Lower lobe of right lung (tissue), 2 donors: ENCODE measurements around the gene PRKAR1B. TPM values are rescaled to one million over a fixed set of nuclear protein-coding genes. Genes with fewer than 3 reads are reported as not detected.

Experiments
- ATAC-seq, 2 donors: fragments of 200-7000 bp; cut with Tn5 transposase; one replicate each; pipeline ENCODE4 v1.9.1; 2020 to 2022; ENCODE audit warnings: mild to moderate bottlenecking in 2 of 2, moderate library complexity in 2 of 2
- DNase-seq: peaks from one replicate; pipeline ENCODE4 v3.0.0-alpha.2; 2020
- H3K27ac ChIP-seq: fragments of 200-600 bp; one replicate; pipeline ENCODE4 v1.8.0; 2022
- H3K27me3 ChIP-seq: fragments of 200-600 bp; one replicate; pipeline ENCODE4 v1.8.0; 2022; ENCODE audit warnings: low read depth
- H3K36me3 ChIP-seq: fragments of 200-600 bp; one replicate; pipeline ENCODE4 v1.8.0; 2022; ENCODE audit warnings: mild to moderate bottlenecking
- H3K4me1 ChIP-seq: fragments of 200-600 bp; one replicate; pipeline ENCODE4 v1.8.0; 2022
- H3K4me3 ChIP-seq: fragments of 200-600 bp; one replicate; pipeline ENCODE4 v1.8.0; 2022; ENCODE audit warnings: mild to moderate bottlenecking
- H3K9me3 ChIP-seq: fragments of 200-600 bp; one replicate; pipeline ENCODE4 v1.8.0; 2022
- CTCF ChIP-seq: fragments of 200-600 bp; IDR thresholded peaks from one replicate; pipeline ENCODE4 v1.8.0; 2022; ENCODE audit warnings: antibody characterized with exemption, mild to moderate bottlenecking
- intact Hi-C: fragments of 100-400 bp; cut with DNase I; formaldehyde crosslinking; loops from one replicate; pipeline ENCODE4 v1.11.0; 2022
- total RNA-seq: library from RNA; stranded (reverse); fragmentation: NEBNext Ultra II Directional; extraction: Animal tissue kit (Norgen Biotek cat#: 25700); gene quantifications from one replicate; pipeline ENCODE4 v1.2.1, GENCODE V29; 2021
- donor health status: DM: no; HTN: yes; CAD: no; lungs with severe emphysema.

The PRKAR1B gene
- total RNA-seq, 1 donor from 2014 or later = 16.8 TPM

GRCh38 chr7:559396-559705 is 167.7 kb downstream of the PRKAR1B start:
- ATAC-seq (no peak), DNase-seq (no peak)
- no peak overlapping the region for H3K4me3 ChIP-seq
- H3K4me1 ChIP-seq = no peaks in the 10 kb centered on the region
- intact Hi-C loops = no loop called here
- no peaks in the 10 kb centered on the region for H3K27me3 ChIP-seq
- no peaks in the 10 kb centered on the region for H3K36me3 ChIP-seq
- no peaks in the 10 kb centered on the region for H3K9me3 ChIP-seq
- H3K27ac ChIP-seq = no peak overlapping the region
- TF ChIP-seq CTCF = no peak

DNA sequence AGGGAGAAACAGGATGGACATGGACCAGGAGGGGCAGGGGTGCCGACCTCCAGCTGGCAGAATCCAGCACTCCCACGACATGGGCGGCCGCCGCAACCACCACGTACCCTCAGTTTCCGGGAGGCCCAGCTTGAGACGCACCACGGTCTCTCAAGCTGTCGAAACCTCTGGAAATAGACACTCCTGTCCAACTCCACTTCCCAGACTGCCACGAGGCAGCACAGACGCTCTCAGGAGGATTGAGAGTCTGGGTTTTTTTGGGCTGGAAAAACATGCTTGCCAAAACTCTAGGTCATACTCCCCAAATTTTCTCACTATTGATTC is 169.6 kb downstream of the PRKAR1B start:
- DNase-seq = no peak
- Histone ChIP-seq H3K36me3 (no peaks in the 10 kb centered on the region), H3K4me1 (no peaks in the 10 kb centered on the region), H3K27ac (no peak overlapping the region), H3K4me3 (no peak overlapping the region), H3K27me3 (no peaks in the 10 kb centered on the region), H3K9me3 (no peaks in the 10 kb centered on the region)
- ATAC-seq = no peak
- intact Hi-C loops = no loop called here
- TF ChIP-seq CTCF = no peak

GRCh38 chr7:556837-557557 is 170.1 kb downstream of the PRKAR1B start:
- Histone ChIP-seq H3K36me3 (no peaks in the 10 kb centered on the region), H3K4me1 (no peaks in the 10 kb centered on the region), H3K9me3 (no peaks in the 10 kb centered on the region), H3K27me3 (no peaks in the 10 kb centered on the region), H3K4me3 (no peak overlapping the region), H3K27ac (no peak overlapping the region)
- intact Hi-C loops = no loop called here
- ATAC-seq (no peak), DNase-seq (no peak)
- TF ChIP-seq CTCF = no peak

GRCh38 chr7:556291-556826 is 170.7 kb downstream of the PRKAR1B start:
- Histone ChIP-seq H3K9me3 (no peaks in the 10 kb centered on the region), H3K4me3 (no peak overlapping the region), H3K27me3 (no peaks in the 10 kb centered on the region), H3K27ac (no peak overlapping the region), H3K4me1 (no peaks in the 10 kb centered on the region), H3K36me3 (no peaks in the 10 kb centered on the region)
- DNase-seq = no peak
- intact Hi-C loops = no loop called here
- ATAC-seq = no peak
- TF ChIP-seq CTCF = no peak

DNA sequence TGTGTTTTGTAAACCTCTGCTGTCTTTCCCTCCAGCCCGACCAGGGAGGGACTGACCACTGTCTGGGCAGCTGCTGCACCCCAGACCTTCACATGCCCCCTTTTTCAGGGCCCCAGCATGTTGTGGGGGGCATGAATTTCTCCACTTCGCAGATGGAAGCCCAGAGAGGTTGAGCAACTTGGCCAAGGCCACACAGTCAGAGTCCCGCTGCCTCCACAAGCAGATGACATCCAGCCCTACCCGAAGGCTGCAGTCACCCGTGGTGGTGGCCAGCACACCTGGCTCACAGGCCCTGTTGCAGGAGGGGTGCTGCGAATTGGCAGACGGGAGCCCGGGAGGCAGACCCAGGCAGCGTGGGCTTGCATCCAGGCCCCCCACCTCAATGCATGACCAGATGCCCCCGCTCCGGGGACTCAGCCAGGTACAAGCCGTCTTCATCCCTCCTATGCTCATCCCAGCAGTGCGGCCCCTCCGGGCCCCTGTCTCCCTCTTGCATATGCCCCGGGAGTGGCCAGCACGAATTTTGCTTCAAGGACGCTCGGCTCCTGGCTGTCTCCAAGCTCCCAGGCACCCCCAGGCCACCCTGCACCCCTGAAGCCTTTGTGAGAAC is 171.4 kb downstream of the PRKAR1B start:
- Histone ChIP-seq H3K9me3 (no peaks in the 10 kb centered on the region), H3K4me3 (no peak overlapping the region), H3K36me3 (no peaks in the 10 kb centered on the region), H3K27ac (no peak overlapping the region), H3K27me3 (no peaks in the 10 kb centered on the region), H3K4me1 (no peaks in the 10 kb centered on the region)
- no peak for TF ChIP-seq CTCF
- no peak for ATAC-seq
- no peak for DNase-seq
- intact Hi-C loops = no loop called here
